Stimulated activated CD8-positive, alpha-beta memory T cell treated with anti-CD3 and anti-CD28 coated beads, Interleukin-4, amount 100 ng/mL, for 1 hour (primary cell): ENCODE measurements around the gene SLC26A11.
"Not testable (repeated sequence)": the region's sequence is repeated elsewhere in the genome, so short reads cannot be mapped to it uniquely, and the experiment has no call there.

ENCODE experiments used
- DNase-seq, 2 donors: peaks; one replicate each; pipeline ENCODE4 v3.0.0-alpha.2; 2020; ENCODE audit warnings: low read depth in 2 of 2, low spot score in 1 of 2

SLC26A11 gene

GRCh38 chr17:80195671-80196529 lies 24.3 kb upstream of the SLC26A11 start:
- DNase-seq, result peak; percentile 33 to 39

DNA sequence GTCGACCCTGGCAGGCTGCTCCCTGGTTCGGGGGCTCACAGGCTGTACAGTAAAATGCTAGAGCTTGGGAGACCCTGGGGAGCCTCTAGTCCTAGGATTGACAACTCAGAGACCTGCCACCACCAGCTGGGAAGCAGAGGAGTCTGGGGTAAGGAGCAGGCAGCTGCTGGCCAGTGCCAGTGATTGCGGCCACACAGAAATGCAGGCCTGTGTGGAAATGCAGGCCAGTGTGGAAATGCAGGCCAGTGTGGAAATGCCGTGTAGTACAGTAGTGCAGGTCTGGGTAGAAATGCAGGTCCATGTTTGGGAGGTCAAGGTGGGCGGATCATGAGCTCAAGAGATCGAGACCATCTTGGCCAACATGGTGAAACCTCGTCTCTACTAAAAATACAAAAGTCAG lies 23.6 kb upstream of the SLC26A11 start:
- no peak for DNase-seq

- no peak for DNase-seq
These were observed 22.0 kb upstream of the SLC26A11 start for GRCh38 chr17:80198144-80198661.

DNA sequence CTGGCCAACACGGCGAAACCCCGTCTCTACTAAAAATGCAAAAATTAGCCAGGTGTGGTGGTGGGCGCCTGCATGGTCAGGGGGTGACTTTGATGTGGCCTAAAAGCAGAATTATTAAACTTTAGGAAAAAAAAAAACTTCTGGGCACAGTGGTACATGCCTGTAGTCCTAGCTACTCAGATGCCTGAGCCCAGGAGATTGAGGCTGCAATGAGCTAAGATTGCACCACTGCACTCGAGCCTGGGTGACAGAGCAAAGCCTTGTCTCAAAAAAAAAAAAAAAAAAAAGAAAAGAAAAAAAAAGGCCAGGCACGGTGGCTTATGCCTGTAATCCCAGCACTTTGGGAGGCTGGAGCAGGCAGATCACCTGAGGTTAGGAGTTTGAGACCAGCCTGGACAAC lies 20.9 kb upstream of the SLC26A11 start:
- not testable (repeated sequence) for DNase-seq

DNA sequence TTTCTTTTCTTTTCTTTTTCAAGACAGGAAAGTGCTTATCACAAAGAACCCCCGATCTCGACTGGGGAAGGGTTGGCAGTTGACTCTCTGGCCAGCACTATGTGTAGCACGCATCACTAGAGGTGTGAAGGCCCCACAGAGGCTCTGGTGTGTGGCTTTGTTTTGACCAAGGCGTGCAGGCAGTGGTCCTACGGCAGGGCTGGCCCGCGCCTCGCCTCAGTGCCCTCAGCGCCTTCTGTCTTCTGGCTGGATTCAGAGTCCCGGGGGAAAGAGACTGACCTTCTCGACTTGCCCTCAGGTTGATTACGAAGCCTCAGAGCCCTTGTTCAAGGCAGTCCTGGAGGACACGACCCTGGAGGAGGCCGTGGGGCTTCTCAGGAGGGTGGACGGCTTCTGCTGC lies 18.8 kb upstream of the SLC26A11 start:
- DNase-seq, result no peak

- DNase-seq, result no peak
These were observed 18.0 kb upstream of the SLC26A11 start for GRCh38 chr17:80202197-80202596.

- DNase-seq, result no peak
These were observed 16.7 kb upstream of the SLC26A11 start for GRCh38 chr17:80203471-80203963.

- no peak for DNase-seq
These were observed 15.4 kb upstream of the SLC26A11 start for GRCh38 chr17:80204626-80205468.

- DNase-seq, result no peak
These were observed 14.4 kb upstream of the SLC26A11 start for GRCh38 chr17:80205811-80206210.

DNA sequence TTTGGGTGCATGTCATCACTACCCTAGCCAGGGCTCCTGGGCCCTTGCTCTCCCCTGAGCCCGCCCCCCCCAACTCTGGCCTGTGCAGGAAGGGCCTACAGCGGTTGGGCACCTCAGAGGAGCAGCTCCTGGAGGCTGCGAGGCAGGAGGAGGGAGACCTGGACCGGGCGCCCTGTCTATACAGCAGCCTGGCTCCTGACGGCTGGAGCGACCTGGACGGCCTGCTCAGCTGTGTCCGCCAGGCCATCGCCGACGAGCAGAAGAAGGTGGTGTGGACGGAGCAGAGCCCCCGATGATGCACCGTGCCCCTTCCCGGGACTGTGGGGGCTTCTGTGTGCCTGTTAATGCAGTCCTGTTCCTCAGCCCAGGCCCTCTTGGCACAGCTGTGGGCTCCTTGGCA lies 12.2 kb upstream of the SLC26A11 start:
- DNase-seq, result no peak

- no peak for DNase-seq
These were observed 10.5 kb upstream of the SLC26A11 start for GRCh38 chr17:80209765-80210164.

DNA sequence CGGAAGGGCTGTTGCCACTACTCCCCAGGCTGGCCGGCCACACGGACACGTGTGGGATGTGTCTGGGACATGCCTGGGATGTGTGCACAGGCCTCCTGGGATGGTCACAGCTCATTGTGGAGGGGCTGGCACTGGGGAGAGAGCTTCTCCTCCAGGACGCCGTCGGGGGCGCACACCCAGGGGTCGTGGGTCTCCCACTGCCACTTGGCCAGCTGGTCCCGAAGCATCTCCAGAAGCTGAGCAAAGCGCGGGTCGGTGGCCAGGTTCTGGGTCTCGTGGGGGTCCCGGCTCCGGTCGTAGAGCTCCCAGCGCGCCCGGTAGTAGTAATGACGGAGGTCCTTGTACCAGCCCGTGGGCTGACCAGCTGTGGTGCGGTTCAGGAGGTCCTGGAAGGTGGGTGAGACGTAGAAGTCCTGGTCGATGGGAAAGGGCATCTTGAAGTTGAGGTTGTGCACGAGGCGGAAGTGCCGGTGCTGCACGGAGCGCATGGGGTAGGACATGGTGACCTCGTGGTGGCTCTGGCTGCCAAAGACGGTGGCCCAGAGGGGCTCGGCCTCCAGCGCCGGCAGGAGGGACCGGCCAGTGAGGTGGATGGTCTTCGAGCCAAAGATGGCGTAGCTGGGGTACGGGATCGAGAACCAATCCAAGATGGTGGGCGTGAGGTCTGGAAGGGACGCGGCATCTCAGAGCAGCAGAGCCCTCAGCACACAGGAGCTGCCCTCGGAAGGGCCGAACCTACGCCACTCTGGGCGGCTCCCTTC lies 9.7 kb upstream of the SLC26A11 start:
- no peak for DNase-seq

GRCh38 chr17:80212109-80212508 lies 8.1 kb upstream of the SLC26A11 start:
- DNase-seq, result no peak

GRCh38 chr17:80212511-80212910 lies 7.7 kb upstream of the SLC26A11 start:
- DNase-seq, result no peak

DNA sequence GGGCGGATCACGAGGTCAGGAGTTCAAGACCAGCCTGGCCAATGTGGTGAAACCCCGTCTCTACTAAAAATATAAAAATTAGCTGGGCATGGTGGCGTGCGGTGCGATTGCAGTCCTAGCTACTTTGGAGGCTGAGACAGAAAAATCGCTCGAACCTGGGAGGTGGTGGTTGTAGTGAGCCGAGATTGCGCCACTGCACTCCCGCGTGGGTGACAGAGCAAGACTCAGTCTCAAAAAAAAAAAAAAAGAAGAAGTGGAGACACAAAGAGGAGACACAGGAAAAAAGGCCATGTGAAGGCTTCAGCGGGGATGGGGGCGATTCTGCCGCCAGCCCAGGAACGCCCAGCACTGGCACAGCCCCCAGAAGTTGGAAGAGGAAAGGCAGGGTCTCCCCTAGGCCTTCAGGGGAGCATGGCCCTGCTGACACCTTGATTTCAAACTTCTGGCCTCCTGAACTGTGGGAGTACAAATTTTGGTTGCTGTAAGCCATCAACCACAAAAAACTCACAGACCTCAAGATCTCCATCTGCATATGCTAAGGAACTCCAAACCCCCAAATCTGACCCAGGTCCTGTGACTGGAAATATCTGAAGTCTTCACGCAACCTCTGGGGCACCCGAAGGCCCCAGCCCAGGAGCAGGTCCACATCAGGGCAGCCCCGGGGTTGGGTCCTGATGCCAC lies 7.1 kb upstream of the SLC26A11 start:
- no peak for DNase-seq

- no peak for DNase-seq
These were observed 6.6 kb upstream of the SLC26A11 start for GRCh38 chr17:80213643-80213975.

DNA sequence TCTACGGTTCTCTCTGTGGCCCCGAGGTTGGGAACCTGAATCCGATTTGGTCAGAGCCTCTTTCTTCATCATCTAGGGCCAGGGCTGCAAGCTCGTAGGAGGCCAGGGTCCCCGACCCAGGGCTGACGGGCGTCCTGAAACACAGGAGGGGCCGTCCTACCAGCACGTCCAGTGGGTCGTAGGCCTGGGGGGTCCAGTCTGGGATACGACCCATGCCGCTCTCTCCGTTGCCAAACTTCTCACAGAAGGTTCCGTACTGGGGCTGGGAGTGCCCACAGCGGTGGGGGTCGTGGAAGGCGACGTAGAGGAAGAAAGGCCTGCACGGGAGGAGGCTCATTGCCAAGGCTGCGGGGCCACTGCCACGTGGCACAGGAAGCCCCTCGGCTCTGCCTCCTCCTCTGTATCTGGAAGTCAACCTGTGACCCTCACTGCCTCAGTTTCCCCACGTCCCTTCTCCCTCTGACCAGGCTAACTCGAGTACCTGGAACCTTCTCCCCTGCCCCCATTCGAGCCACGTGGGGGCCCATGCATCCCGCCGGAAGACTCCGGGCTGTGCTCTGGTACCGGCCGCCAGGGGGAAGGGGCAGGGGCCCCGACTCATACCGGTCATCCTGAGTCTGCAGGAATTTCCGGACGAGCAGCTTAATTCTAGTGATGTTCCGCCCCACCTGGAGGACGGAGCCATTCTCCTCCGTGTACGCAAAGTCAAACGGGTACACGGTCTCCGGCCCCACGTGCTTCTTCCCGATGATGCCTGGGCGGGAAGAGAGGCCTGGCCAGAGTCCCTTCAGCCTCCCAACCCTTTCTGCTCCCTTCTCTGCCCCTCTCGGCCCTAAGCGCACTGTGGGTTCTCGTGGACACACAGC lies 6.0 kb upstream of the SLC26A11 start:
- no peak for DNase-seq

- DNase-seq, result no peak
These were observed 5.4 kb upstream of the SLC26A11 start for GRCh38 chr17:80214878-80215210.

DNA sequence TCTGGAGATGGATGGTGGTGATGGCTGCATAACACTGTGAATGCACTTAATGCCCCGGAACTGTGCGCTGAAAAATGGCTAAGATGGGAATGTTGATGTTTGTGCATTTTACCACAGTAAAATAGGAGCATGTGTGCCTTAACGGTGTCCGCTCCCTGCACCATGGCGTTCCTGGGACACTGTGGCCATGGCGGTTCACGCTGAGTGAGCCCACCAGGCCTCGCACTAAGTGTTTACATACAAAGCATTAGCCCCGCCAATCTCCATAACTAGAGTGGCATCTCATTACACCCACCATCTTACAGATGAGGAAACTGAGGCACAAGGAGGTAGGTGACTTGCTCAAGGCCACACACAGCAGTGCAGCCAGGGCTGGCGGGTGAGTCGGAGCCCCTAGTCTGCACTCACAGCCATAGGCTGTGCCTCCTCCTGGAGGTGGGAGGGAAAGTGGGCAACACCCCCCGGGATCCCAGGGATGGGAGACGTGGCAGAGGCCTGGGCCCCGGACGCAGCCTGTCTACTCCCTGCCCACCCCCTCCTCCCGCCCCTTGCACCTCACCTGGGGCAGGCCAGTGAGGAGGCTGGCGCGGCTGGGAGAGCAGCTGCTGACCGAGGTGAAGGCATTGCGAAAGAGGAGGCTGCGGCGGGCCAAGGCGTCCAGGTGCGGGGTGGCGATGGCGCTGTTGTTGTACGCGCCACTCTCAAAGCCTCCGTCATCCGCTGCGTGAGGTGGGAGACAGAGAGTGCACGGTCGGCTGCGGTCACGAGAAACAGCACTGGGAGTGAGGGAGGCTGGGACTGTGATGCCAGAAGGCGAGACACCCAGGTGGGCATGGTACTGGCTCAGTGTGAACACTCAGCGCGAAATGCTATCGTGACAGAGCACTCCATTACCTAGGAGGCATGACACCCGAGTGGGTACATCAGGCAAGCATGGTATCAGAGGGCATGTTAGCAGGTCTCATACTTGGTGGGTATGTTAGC lies 3.5 kb upstream of the SLC26A11 start:
- DNase-seq, result no peak
